ENCODE data around the gene SHANK2.
"Not testable (repeated sequence)": the region's sequence is repeated elsewhere in the genome, so short reads cannot be mapped to it uniquely, and the experiment has no call there.

SHANK2 gene

GRCh38 chr11:71242391-71242790 lies 10.0 kb downstream of the SHANK2 start:
- no peak for FAIRE-seq

- FAIRE-seq, result no peak
Observed at GRCh38 chr11:71241721-71242259, 10.6 kb downstream of the SHANK2 start.

GRCh38 chr11:71240865-71241691 lies 11.3 kb downstream of the SHANK2 start:
- FAIRE-seq, result no peak

GRCh38 chr11:71240061-71240690 lies 12.2 kb downstream of the SHANK2 start:
- FAIRE-seq, result no peak

GRCh38 chr11:71239581-71239980 lies 12.8 kb downstream of the SHANK2 start:
- FAIRE-seq, result no peak

GRCh38 chr11:71238941-71239340 lies 13.4 kb downstream of the SHANK2 start:
- FAIRE-seq, result no peak

GRCh38 chr11:71238285-71238875 lies 14.0 kb downstream of the SHANK2 start:
- FAIRE-seq, result no peak

- FAIRE-seq, result no peak
Observed at GRCh38 chr11:71237853-71238252, 14.5 kb downstream of the SHANK2 start.

GRCh38 chr11:71236836-71237475 lies 15.4 kb downstream of the SHANK2 start:
- FAIRE-seq, result no peak

GRCh38 chr11:71235719-71236118 lies 16.7 kb downstream of the SHANK2 start:
- FAIRE-seq, result no peak

- not testable (repeated sequence) for FAIRE-seq
Observed at GRCh38 chr11:71233896-71234852, 18.2 kb downstream of the SHANK2 start.

- FAIRE-seq, result no peak
Observed at GRCh38 chr11:71232364-71232763, 20.0 kb downstream of the SHANK2 start.

GRCh38 chr11:71228961-71229360 lies 23.4 kb downstream of the SHANK2 start:
- FAIRE-seq, result no peak

GRCh38 chr11:71227058-71227659 lies 25.2 kb downstream of the SHANK2 start:
- FAIRE-seq, result no peak

GRCh38 chr11:71223671-71224660 lies 28.4 kb downstream of the SHANK2 start:
- no peak for FAIRE-seq

- no peak for FAIRE-seq
Observed at GRCh38 chr11:71223081-71223405, 29.3 kb downstream of the SHANK2 start.

GRCh38 chr11:71222318-71223080 lies 29.9 kb downstream of the SHANK2 start:
- FAIRE-seq, result no peak

GRCh38 chr11:71221821-71222220 lies 30.6 kb downstream of the SHANK2 start:
- FAIRE-seq, result no peak

- no peak for FAIRE-seq
Observed at GRCh38 chr11:71221201-71221600, 31.2 kb downstream of the SHANK2 start.
